NT2/D1 (cell line): ENCODE measurements around the gene TEX2.

Source experiments
- SUZ12 ChIP-seq: IDR thresholded peaks from 2 replicates; pipeline ENCODE4 v1.6.1; 2011; ENCODE audit not compliant: insufficient read length, insufficient read depth; ENCODE audit errors: extremely low read depth
- ZNF274 ChIP-seq: IDR thresholded peaks from 2 replicates; pipeline ENCODE4 v1.6.1; 2011; ENCODE audit warnings: mild to moderate bottlenecking, low read depth, low read length

DNA sequence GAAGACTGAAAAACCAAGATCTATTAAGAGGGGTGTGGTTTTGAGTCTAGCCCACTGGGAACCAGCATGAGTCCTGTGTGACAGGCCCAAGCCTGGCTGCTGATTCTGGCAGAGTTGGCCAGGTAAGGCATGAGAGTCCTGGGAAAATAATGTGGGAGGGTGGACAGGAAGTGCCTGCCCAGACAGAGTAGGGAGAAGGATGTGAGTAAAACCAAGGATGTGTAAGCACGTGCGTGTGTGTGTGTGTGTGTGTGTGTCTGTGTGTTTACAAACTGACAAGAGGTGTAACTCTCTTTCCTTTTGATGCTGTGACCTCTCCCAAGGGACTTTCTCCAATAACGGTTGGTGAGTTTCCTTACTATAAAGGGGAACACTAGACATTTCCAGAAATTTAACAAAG, 15.6 kb upstream of the TEX2 start:
- TF ChIP-seq ZNF274 (no peak), SUZ12 (no peak)
